ENCODE measurements around the gene ZBED2. TPM values are rescaled to one million over a fixed set of nuclear protein-coding genes. Genes with fewer than 3 reads are reported as not detected.

Gene ZBED2
- total RNA-seq, 4 donors from 2014 or later = not detected

DNA sequence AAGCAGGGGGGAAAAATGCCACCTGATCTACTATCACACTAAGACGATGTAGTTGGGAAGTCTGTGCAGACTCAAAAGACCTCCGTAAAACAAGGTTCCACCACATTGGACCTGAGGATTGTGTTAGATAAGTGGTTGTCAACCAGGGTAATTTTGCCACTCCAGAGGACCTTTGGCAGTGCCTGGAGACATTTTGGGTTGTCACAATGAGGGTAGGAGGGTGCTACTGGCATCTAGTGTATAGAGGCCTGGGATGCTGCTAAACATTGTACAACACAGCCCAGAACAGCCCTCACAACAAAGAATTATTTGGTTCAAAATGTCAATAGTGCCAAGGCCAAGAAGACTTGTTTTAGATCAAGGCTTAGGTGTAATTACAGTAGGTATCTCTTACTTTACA, 14.6 kb upstream of the ZBED2 start:
- Histone ChIP-seq H3K4me3 (no peak overlapping the region), H3K36me3 (no peaks in the 10 kb centered on the region), H3K27me3 (no peaks in the 10 kb centered on the region), H3K4me1 (no peaks in the 10 kb centered on the region), H3K9me3 (no peaks in the 10 kb centered on the region), H3K27ac (peak overlapping the region; percentile 28 to 53 (median 44))
- no peak for TF ChIP-seq POLR2A (IDR thresholded peaks at IDR 0.05)
- TF ChIP-seq, protein P1, sequence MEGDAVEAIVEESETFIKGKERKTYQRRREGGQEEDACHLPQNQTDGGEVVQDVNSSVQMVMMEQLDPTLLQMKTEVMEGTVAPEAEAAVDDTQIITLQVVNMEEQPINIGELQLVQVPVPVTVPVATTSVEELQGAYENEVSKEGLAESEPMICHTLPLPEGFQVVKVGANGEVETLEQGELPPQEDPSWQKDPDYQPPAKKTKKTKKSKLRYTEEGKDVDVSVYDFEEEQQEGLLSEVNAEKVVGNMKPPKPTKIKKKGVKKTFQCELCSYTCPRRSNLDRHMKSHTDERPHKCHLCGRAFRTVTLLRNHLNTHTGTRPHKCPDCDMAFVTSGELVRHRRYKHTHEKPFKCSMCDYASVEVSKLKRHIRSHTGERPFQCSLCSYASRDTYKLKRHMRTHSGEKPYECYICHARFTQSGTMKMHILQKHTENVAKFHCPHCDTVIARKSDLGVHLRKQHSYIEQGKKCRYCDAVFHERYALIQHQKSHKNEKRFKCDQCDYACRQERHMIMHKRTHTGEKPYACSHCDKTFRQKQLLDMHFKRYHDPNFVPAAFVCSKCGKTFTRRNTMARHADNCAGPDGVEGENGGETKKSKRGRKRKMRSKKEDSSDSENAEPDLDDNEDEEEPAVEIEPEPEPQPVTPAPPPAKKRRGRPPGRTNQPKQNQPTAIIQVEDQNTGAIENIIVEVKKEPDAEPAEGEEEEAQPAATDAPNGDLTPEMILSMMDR (IDR thresholded peaks at IDR 0.05) = no peak
- no peak for DNase-seq

DNA sequence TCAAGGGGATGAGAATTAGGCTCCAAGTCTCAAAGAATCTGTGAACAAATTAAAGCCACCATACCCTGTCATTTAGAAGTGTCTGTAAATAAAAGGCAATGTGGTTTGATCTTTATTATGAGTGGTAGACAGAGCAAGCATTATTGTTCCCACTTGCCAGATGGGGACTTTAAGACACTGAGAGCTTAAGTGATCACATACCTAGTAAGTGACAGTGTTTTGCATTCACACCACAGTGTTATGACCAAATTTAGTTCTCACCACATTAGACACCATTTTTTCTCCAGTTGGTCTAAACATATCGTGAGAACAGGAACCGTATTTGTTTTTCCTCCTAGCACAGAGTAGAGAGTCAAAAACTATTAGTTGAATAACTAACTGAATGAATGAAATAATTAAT, 13.2 kb upstream of the ZBED2 start:
- no peaks in the 10 kb centered on the region for H3K36me3 ChIP-seq
- H3K9me3 ChIP-seq = no peaks in the 10 kb centered on the region
- TF ChIP-seq, protein P1 (IDR thresholded peaks at IDR 0.05) = no peak
- no peak for TF ChIP-seq POLR2A (IDR thresholded peaks at IDR 0.05)
- H3K4me3 ChIP-seq = no peak overlapping the region
- H3K4me1 ChIP-seq = no peaks in the 10 kb centered on the region
- DNase-seq = no peak
- H3K27me3 ChIP-seq = no peaks in the 10 kb centered on the region
- H3K27ac ChIP-seq = peak overlapping the region in 1 of 4 donors; percentile 53

DNA sequence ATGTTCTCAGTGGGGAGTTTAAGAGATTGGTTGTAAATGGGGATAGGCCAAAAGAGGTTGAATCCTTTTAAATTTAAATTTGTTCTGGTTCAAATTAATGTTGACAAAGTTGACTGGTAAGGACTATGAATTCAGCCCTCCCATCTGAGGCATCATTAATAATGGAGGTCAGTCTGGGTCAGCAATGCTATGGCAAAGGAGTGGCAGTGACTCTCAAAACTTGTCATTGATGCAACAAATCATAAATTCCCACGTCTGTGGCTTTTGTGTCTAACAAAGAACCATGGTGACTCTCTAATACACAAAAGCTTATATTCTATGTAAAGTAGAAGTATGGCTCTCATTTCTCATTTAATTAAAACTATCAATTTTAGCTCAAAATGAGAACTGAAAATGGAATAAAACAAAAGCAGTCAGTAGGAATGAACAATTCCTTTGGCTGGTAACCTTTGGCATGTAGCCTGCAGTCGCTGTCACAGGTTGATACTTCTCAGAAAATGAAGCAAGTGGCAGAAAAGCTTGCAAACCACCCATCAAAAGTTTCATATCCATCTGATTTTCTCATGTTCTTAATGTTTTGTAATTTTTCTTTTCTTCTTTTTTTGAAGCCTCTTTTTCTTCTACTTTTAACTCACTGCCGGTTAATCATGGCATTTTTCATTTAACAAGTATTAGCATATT, 12.2 kb upstream of the ZBED2 start:
- Histone ChIP-seq H3K4me1 (no peaks in the 10 kb centered on the region), H3K27me3 (no peaks in the 10 kb centered on the region), H3K27ac (no peak overlapping the region), H3K9me3 (no peaks in the 10 kb centered on the region), H3K36me3 (no peaks in the 10 kb centered on the region), H3K4me3 (no peak overlapping the region)
- no peak for TF ChIP-seq POLR2A (IDR thresholded peaks at IDR 0.05)
- TF ChIP-seq, protein P1 (IDR thresholded peaks at IDR 0.05) = no peak
- no peak for DNase-seq

DNA sequence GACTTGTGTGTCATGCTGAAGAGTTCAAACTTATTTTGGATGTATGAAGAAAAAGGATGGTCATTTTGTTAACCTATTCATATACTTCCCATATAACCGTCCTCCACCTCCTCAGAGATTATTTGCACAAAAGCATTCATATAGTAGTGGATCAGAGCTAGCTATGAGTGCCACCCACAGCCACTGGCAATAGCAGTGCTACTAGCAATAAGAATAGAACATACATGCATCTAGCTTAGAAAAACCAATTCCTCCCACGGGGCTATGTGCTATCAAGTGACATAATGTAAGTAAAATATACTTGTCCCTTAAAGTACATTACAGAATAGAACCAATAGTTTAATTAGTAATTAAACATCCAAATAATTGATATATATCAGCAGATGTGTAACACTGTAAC, 10.3 kb upstream of the ZBED2 start:
- Histone ChIP-seq H3K4me1 (no peaks in the 10 kb centered on the region), H3K27ac (no peak overlapping the region), H3K9me3 (no peaks in the 10 kb centered on the region), H3K4me3 (no peak overlapping the region), H3K27me3 (no peaks in the 10 kb centered on the region), H3K36me3 (no peaks in the 10 kb centered on the region)
- TF ChIP-seq, protein P1 (IDR thresholded peaks at IDR 0.05) = no peak
- no peak for TF ChIP-seq POLR2A (IDR thresholded peaks at IDR 0.05)
- no peak for DNase-seq

DNA sequence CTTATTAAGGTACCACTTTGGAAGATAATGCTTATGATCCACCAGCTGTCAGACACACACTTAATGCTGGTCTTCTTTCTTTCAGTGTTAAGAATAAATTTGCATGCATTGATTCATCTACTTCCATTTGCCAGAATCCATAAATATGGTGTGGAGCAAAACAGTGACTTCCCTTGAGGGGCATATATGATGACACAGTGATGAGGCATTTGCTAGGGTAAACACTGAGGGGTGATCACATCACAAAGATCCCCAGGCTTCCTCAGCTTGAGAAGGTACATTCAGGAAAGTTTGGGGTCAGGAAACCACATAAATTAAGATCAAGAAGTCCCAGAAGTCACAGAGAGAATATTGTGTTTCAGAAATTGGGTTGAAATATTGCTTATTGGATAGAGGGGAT, 9.9 kb upstream of the ZBED2 start:
- TF ChIP-seq, protein P1 (IDR thresholded peaks at IDR 0.05) = no peak
- no peak for TF ChIP-seq POLR2A (IDR thresholded peaks at IDR 0.05)
- Histone ChIP-seq H3K27me3 (no peaks in the 10 kb centered on the region), H3K27ac (no peak overlapping the region), H3K4me3 (no peak overlapping the region), H3K9me3 (no peaks in the 10 kb centered on the region), H3K36me3 (no peaks in the 10 kb centered on the region), H3K4me1 (no peaks in the 10 kb centered on the region)
- no peak for DNase-seq

DNA sequence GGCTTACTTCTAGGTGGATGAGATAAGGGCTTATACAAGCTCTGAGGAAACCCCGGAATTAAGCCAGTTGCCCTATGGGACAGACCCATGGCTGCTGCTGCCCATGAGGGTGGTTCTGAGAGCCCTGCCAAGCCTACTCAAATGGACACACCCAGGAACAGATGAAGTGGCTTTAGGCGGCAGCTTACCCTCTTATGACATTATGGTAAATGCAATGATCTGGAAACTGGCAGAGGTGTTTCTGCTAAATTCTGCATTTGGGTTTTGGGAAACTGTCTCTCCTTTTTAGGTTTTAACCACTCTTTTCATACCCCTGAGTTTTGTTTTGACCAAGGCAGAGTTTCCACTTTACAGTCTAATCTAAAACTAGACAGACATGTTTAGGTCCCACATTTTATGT, 9.0 kb upstream of the ZBED2 start:
- no peak for DNase-seq
- Histone ChIP-seq H3K4me1 (no peaks in the 10 kb centered on the region), H3K27me3 (no peaks in the 10 kb centered on the region), H3K27ac (no peak overlapping the region), H3K4me3 (no peak overlapping the region), H3K36me3 (no peaks in the 10 kb centered on the region), H3K9me3 (no peaks in the 10 kb centered on the region)
- TF ChIP-seq POLR2A (IDR thresholded peaks at IDR 0.05) = no peak
- TF ChIP-seq, protein P1 (IDR thresholded peaks at IDR 0.05) = no peak
